ENCODE measurements around the gene HDGFL1.

The HDGFL1 gene

DNA sequence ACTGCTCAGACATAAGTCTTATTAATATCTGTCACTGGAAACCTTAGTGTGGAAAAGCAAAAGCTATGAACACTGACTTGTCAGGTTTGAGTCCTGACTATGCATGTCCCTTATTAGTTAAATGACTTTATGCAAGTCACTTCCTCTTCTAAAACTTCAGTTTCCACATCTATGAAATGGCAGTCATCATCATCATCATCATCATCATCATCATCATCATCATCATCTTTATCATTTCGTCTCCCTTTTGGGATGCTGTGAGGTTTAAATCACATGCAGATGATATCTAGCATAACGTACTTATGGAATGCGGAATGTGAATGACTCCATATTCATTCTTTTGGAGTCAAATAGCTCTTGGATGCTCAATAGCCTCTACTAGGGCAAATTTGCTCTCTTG, 24.5 kb downstream of the HDGFL1 start:
- DNase-seq = no peak

- no peak for DNase-seq
These were observed 26.6 kb downstream of the HDGFL1 start for GRCh38 chr6:22596011-22596410.

- no peak for DNase-seq
These were observed 29.0 kb downstream of the HDGFL1 start for GRCh38 chr6:22598339-22598738.

GRCh38 chr6:22600059-22600458, 30.7 kb downstream of the HDGFL1 start:
- no peak for DNase-seq

DNA sequence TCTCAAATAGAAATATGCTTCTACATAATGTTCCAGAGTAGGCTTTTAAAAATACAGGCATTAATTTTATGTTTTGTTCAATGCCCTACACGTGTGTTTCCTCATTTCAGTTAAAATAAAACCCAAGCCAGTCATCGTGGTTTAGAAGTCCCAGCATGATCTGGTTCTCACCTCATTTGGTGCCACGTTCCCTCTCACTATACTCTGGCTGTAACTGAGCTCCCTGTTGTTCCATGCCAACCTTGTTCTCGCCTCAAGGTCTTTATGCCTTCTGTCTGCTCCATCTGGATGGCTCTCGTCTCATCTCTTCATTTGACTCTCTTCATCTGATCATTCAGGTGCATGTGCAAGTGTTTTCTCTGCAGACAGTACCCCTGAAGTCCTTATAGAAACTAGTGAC, 32.6 kb downstream of the HDGFL1 start:
- no peak for DNase-seq

DNA sequence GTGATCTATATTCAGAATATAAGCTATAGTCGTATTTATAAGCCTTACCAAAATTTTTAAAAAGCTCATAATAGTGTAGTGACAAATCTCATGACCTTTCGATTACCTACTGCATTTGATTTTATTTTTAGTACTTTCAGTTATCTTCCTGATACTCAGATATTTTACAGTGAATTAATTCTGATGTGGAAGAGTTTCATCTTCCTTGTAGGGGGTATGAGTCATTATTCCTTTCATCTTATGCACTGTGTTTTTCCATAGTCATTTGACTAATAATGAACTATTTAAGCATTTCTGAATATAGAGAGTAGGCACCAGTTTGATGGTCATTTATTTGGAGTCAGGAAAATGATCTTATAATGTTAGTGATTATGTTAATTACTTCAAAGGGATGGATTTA, 36.4 kb downstream of the HDGFL1 start:
- DNase-seq = no peak

DNA sequence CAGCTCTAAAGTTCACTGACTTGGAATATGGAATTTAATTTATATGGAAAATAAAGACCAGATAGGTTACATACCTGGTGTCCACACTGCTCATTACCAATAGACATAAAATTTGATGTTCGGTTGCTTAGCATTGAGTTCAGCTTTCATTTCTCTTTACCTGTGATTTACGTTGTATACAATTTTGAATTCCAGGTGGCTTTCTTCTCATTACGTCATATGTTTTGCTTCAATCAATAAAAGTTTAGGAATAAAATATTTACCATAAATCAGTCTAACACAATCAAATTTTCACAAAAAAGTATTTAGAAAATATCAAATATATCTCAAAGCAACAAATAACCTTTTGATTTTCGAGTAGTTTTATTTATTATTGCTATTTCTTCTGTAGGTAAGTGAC, 40.8 kb downstream of the HDGFL1 start:
- no peak for DNase-seq

- DNase-seq = no peak
These were observed 42.9 kb downstream of the HDGFL1 start for GRCh38 chr6:22612236-22612635.

DNA sequence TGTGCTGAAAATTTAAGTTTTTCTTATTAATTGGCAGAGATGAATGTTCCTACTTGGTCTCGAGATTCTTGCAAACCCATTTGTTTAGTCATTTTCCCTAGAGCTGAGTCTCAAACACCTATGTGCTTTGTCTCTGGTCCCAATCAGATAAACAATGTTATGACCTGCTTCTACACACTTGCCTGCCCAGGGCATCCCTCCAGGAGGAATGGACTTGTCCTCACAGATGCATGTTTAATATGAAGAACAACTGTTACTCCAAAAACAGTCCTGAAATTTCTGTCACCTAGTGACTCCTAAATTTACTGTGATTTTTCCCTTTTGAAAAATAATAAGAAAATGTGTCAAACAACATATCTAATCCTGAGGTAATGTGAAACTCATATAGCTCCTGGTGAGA, 43.7 kb downstream of the HDGFL1 start:
- no peak for DNase-seq

DNA sequence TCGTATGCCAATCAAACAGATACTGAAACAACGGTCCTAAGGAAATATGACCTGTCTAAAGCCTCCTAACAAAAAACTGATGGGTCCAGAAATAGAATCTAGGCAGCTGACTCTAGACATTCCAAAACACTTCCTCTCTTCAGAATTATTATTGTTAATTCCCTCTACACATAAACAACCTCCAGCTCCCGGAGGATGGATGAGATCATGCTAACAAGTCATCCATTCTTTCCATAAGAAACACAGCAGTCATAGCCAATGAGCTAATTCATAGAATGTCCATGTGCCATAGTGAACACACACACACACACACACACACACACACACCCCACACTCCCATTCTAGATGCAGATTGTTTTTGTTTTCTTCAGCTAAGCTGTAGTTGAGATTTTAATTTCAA, 44.3 kb downstream of the HDGFL1 start:
- no peak for DNase-seq

DNA sequence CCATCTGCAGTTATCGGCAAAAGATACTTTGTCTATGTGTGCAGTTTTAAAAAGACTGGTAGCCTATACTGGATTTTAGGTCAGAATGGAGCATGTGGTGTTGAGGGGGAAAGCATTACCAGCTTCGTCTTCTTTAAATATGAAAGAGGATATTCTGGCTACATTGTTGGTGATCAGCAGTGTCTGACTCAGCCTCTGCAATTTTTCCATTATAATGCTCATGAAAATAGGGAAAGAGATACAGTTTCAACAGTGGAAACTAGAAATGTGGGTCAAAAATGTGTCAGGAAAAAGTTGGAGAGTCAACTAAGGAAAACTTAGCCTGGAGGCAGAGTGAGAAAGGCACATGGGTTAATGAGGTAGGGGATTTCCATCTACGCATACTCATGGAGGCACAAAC, 45.2 kb downstream of the HDGFL1 start:
- DNase-seq = no peak

- no peak for DNase-seq
These were observed 51.7 kb downstream of the HDGFL1 start for GRCh38 chr6:22621028-22621427.
